HL-60/S4 treated with retinoic acid at 250 ng/mL for 4 days and 3 days (cell line): ENCODE results near the gene VPS26B.
"Not testable (repeated sequence)": the region's sequence is repeated elsewhere in the genome, so short reads cannot be mapped to it uniquely, and the experiment has no call there.

Experiments used
- in situ Hi-C: fragments of 300-500 bp; cut with MboI; formaldehyde crosslinking; loops from 2 replicates; pipeline ENCODE4 v1.7.0; 2022; ENCODE audit warnings: low sequenced_read_pairs

The VPS26B gene

DNA sequence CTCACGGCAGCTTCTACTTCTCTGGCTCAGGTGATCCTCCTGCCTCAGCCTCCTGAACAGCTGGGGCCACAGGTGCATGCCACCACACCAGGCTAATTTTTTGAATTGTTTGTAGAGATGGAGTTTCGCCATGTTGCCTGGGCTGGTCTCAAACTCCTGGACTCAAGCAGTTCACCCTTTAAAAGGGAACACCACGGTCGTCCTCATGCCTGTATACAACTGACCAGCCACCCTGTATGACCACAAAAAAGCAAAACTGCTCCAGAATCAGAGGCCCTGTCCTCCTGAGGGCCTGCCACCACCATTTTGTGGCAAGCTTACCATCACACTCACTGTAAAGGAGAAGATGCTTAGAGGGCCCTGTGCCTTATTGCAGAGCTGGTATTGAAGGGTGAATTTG, 53.9 kb downstream of the VPS26B start:
- in situ Hi-C loops, result no loop called here

DNA sequence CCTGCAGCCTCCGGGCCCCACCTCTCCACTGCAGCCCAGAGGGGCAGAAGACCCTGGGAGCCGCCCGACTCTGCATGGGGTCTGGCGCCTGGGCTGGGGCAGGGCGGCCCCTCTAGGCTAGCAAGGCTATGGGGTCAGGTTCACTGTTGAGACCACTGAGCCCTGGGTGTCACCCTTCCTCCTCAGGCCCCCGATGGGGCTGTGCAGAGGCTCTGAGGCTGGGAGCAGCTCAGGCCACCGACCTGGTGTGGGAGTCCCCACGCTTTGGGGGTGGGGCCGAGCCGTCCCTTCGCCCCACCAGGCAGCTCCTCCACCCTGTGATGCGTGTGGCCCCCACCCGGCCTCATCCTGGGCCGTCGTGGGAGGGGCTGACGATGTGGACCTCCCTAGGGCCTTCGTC, 57.2 kb downstream of the VPS26B start:
- in situ Hi-C loops, result not testable (repeated sequence)

DNA sequence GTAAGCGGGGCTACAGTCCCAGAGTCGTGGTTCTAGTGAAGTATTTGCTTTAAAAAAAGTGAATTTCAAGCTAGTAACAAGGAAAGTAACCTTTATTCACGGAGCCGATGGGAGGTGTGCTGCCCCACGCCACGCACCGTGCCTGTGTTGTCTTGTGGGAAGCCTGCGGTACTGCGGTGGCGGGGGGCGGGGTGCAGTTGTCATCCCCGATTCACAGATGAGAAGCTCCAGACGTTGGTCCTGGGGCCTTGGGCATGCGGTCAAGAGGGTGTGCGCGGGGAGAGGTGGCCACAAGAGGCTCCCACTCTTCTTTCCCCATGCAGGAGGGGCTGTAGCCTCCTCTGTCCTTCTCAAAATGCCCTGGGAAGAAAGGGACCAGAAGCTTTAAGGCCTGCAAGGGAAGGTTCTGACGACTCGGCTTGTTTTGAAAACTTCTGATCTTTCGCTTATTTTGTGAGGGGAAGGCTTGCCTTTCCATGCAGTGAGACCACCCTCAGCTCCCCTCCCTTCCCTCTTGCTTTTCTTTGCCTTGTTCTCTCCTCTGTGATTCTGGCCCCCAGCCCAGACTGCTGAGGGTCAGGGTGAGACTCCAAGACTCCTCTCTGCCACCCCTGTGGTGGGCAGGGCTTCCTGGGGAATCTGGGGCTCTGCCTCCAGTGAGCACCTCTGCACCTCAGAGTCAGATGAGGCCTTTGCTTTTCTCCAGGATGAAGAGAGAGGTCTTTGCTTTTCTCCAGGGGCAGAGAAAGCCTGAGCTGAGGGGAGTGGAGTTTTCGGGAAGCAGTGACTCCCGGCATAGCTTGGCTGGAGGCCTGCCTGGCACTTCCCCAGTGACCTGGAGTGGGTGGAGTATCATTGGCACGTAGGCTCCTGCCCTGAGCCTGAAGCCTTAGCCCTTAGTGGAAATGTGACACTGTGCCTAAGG, 57.9 kb downstream of the VPS26B start:
- in situ Hi-C loops, result no loop called here

DNA sequence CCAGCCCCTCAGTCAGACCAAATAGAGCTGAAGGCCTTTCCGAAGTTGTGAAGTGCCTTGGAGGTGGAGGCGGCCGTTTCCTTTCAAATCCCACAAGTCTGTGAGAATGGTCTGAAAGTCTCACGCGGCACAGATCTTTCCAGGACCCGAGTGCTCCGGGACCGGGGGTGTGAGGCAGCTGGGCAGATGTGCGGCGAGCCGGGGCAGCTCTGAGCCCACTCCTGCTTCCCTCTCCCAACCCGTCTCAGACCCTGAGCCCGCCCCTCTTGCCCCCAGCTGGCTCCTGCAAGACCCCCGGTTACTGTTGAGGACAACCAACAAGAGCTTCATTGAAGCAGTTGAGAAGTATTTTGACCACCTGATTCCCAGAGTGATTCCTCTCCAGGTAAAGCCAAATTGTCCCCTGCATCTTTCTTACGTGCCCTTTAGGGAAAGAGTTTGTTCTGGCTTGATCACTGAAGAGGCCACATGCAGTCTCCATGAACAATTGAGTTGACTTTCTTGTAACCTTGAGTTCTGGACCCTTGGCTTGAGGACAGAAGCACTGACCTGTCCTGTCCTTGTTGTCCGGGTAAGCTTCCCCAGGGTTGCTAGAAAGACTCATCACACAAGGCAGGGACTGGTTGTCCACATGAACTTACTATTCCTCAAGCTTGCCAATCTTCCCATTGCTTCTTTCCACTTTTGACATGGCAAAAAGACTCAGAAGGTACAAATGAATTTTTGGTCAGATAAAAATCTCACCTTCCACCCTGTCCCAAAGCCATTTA, 59.2 kb downstream of the VPS26B start:
- in situ Hi-C loops, result no loop called here

DNA sequence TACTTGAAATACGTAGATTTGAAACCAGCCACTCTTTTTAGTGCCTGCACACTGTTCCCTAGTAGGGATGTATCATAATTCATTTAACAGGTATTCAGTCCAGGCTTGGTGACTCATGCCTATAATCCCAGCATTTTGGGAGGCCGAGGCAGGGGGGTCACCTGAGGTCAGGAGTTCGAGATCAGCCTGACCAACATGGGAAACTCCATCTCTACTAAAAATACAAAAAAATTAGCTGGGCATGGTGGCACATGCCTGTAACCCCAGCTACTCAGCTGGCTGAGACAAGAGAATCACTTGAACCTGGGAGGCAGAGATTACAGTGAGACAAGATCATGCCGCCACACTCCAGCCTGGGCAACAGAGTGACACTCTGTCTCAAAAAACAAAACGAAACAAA, 59.9 kb downstream of the VPS26B start:
- in situ Hi-C loops, result not testable (repeated sequence)

DNA sequence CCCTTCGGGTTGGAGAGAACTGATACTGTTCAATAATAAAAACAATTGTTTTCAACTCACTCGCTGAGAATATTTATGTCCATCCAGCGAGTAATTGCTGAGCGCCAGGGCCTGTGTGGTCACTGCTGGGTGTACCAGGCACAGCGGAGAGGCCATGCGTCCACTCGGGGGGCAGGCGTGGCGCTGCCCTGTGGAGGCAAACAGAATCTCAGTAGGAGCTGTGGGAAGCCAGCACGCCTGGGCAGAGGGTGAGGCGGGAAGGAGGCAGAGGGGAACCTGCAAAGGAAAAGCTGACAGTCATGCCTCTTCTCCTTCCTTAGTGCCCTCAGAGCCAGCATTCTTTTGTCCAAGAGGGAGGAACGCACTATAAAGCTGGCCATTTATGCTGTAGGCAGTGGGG, 63.1 kb downstream of the VPS26B start:
- in situ Hi-C loops, result no loop called here

DNA sequence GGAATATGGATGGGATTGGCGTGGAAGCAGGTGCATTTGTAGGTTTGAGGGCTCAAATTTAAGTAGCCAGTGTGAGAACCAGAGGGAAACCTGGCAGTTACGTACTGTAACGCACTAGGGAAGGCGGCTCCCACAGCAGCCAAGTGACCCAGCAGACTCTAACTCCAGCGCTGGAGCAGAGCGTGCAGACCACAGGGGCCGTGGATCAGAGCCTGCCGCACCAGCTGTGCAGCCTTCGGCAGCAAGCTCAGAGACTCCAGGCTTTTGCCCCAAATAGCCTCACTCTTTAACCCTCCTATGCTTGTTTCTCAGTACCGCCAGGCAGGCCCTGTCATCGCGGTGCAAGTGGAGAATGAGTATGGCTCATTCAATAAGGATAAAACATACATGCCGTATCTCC, 64.0 kb downstream of the VPS26B start:
- in situ Hi-C loops, result no loop called here

DNA sequence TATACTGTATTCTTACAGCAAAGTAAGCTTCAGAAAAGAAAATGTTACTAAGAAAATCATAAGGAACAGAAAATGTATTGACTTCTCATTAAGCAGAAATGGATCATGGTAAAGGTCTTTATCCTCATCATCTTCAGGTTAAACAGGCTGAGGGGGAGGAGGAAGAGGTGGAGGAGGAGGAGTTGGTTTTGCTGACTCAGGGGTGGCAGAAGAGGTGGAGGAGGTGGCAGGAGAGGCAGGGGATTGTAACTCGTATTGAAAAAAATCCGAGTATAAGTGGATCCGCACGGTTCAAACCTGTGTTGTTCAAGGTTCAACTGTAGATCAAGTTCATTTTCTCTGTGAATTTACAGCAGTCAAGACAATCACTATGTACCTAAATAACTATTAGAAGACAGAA, 64.7 kb downstream of the VPS26B start:
- in situ Hi-C loops, result no loop called here

DNA sequence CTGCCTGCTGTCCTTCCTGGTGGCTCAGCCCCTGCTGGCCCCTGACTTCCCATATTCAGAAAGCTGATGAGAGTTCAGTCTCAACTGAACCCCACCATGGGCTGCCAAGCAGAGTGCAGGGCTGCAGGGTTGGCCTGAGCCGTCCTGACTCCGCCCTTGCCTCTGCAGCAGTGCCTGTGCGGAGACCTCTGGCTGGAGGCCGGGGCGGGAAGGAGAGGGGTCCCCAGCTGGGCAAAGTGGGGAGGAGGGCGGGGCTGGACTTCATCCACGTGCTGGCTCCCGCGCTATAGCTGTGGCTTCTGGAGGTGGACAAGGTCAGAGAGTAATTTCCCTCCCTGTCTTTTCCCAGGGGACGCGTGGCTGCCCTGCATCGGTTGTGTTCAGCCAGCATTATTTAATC, 65.3 kb downstream of the VPS26B start:
- in situ Hi-C loops, result no loop called here

DNA sequence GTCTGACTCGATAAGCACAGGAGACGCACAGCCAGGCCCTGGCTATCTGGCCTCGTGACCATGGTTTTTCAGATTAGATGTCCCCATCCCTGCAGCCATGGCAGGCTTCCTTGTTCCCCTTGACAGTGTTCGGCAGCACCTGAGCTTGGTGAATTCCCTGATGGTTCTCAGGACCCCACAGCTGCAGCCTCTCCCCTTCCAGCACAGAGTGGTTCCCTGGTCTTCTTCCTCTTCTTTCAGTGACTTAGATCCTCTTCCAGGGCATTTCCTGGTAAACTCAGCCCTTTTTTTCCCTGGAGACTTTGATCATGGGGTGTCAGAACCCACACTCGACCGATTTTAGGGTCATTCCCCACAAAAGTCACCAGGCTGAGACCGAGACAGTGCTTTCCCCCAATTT, 66.2 kb downstream of the VPS26B start:
- in situ Hi-C loops, result no loop called here

DNA sequence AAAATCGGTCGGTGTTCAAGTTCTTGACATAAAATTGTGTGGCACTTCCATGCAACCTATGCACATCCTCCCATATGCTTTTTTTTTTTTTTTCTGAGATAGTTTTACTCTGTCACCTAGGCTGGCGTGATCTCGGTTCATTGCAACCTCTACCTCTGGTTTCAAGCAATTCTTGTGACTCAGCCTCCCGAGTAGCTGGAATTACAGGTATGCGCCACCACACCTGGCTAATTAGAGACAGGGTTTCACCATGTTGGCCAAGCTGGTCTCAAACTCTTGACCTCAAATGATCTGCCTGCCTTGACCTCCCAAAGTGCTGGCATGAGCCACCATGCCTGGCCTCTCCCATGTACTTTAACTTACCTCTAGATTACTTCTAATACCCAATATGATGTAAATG, 66.7 kb downstream of the VPS26B start:
- in situ Hi-C loops, result no loop called here

DNA sequence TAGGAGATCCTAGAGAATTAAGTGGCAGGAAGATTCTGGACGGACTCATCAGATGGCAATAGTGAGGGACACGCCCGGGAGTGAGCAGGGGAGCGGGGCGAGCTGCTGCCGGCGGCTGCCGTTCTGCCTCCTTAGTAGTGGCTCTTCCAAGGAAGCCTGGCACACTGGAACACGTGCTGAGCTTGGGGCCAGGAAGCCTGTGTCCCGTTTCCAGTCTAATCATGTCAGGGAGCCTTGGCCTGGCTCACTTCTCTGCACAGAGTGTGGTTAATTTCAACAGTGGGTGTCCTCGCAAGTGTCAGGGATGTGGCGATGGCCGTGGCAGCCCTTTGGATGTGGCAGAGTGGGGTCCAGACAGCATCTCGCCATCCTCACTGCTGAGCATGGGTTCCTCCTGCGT, 68.2 kb downstream of the VPS26B start:
- in situ Hi-C loops, result no loop called here

DNA sequence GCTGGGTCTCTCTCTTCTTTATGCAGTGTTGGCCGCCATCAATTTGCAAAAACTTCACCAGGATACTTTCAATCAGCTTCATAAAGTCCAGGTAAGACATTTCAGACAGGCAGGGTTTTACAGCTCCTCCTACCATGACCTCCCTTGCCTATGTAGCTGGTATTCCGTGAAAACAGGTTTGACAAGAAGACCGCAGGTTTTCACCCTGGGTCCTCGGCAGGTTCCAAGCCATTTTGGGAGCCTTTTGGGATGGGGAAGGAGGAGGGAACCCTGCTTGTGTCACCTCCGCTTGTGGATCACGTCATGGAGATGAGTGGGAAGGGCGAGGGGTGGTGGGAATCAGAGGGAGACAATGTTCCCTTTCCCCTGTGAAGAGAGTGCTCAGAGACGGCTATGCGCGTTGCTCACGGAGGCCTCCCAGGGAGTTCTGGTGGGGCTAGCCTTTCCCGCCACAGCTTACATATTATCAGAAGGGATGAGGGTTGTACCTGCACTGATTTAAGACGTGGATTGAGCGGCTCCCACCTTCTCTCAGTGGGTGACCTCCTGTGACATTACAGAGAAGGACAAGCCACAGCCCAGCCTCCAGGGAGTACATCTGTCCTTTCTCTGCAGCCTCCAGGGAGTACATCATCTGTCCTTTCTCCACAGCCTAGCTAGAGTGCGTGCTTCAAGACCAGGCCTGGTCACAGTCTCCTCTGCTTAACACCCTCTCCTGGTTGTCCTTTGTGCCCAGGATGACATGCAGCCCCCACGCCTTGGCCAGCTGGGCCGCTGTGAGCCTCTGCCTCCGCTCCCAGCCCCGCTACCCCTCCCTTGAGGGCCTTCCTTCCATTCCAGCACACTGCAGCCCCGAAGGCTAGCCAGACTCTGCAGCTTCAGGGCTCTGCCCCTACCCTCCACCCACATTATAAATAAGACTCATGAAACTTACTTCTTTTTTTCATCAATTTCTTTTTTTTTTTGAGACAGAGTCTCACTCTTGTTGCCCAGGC, 68.9 kb downstream of the VPS26B start:
- in situ Hi-C loops, result no loop called here

DNA sequence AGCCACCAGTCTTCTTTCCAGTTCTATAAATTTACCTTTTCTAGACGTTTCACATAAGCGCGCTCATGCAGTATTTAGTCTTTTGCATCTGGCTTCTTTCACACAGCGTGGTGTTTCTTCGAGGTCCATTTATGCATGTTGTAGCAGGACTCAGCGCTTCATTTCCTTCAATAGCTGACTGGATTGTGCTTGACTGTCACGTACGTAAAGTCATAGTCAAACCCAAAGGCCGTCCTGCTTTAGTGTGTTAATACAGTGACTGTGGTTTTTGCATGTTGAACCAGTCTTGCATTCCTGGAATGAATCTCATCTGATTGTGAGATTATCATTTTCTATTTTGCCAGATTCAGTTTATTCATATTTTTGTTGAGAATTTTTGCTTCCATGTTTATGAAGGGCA, 70.2 kb downstream of the VPS26B start:
- in situ Hi-C loops, result no loop called here
